HAP-1 (cell line): ENCODE results near the gene OR2H1.

Experiments used
- DNase-seq, 2 experiments: peaks; one replicate each; pipeline ENCODE4 v3.0.0-alpha.2; 2016 to 2020; ENCODE audit warnings: low spot score in 2 of 2
- H3K27me3 ChIP-seq: fragments of 250-450 bp; sonication (Bioruptor Pico); 2 replicates; pipeline ENCODE4 v1.5.1; 2020; ENCODE audit warnings: low read depth, mild to moderate bottlenecking, moderate library complexity
- H3K36me3 ChIP-seq: fragments of 250-450 bp; sonication (Bioruptor Pico); replicated peaks from 2 replicates; pipeline ENCODE4 v1.5.1; 2020; ENCODE audit warnings: mild to moderate bottlenecking
- H3K4me1 ChIP-seq: fragments of 250-450 bp; sonication (Bioruptor Pico); 2 replicates; pipeline ENCODE4 v1.5.1; 2020; ENCODE audit warnings: mild to moderate bottlenecking
- H3K4me3 ChIP-seq: fragments of 250-450 bp; sonication (Bioruptor Pico); 2 replicates; pipeline ENCODE4 v1.5.1; 2020; ENCODE audit warnings: mild to moderate bottlenecking, moderate library complexity
- H3K9me3 ChIP-seq: fragments of 250-450 bp; sonication (Bioruptor Pico); 2 replicates; pipeline ENCODE4 v1.5.1; 2020; ENCODE audit warnings: mild to moderate bottlenecking, moderate library complexity
- in situ Hi-C: fragments of 300-500 bp; cut with MboI; formaldehyde crosslinking; loops from 3 replicates; pipeline ENCODE4 v1.14.3; 2020; ENCODE audit warnings: low sequenced_read_pairs, inconsistent platforms, mixed read lengths

The OR2H1 gene

GRCh38 chr6:29506446-29507067, 49.6 kb downstream of the OR2H1 start:
- no peak for DNase-seq
- no peaks in the 10 kb centered on the region for H3K4me1 ChIP-seq
- H3K9me3 ChIP-seq: no peaks in the 10 kb centered on the region
- H3K27me3 ChIP-seq: no peaks in the 10 kb centered on the region
- H3K4me3 ChIP-seq: no peak overlapping the region
- in situ Hi-C loops: no loop called here
- H3K36me3 ChIP-seq: no peaks in the 10 kb centered on the region

- in situ Hi-C loops: no loop called here
Measured at GRCh38 chr6:29507319-29507718, 50.4 kb downstream of the OR2H1 start.

GRCh38 chr6:29509239-29509638, 52.3 kb downstream of the OR2H1 start:
- no peaks in the 10 kb centered on the region for H3K27me3 ChIP-seq
- no peaks in the 10 kb centered on the region for H3K9me3 ChIP-seq
- H3K4me3 ChIP-seq: no peak overlapping the region
- no peak for DNase-seq
- in situ Hi-C loops: no loop called here
- no peaks in the 10 kb centered on the region for H3K36me3 ChIP-seq
- no peaks in the 10 kb centered on the region for H3K4me1 ChIP-seq

More at GRCh38 chr6:29507319-29507718, 50.4 kb downstream of the OR2H1 start:
- Histone ChIP-seq H3K36me3 (no peaks in the 10 kb centered on the region), H3K4me1 (no peaks in the 10 kb centered on the region), H3K9me3 (no peaks in the 10 kb centered on the region), H3K4me3 (no peak overlapping the region), H3K27me3 (no peaks in the 10 kb centered on the region)
- no peak for DNase-seq

- no peak for DNase-seq
- Histone ChIP-seq H3K9me3 (no peaks in the 10 kb centered on the region), H3K4me3 (no peak overlapping the region), H3K27me3 (no peaks in the 10 kb centered on the region), H3K36me3 (no peaks in the 10 kb centered on the region), H3K4me1 (no peaks in the 10 kb centered on the region)
- in situ Hi-C loops: no loop called here
Measured at GRCh38 chr6:29509711-29510110, 52.8 kb downstream of the OR2H1 start.

GRCh38 chr6:29510202-29510601, 53.2 kb downstream of the OR2H1 start:
- in situ Hi-C loops: no loop called here
- Histone ChIP-seq H3K27me3 (no peaks in the 10 kb centered on the region), H3K9me3 (no peaks in the 10 kb centered on the region), H3K4me3 (no peak overlapping the region), H3K4me1 (no peaks in the 10 kb centered on the region), H3K36me3 (no peaks in the 10 kb centered on the region)
- no peak for DNase-seq

GRCh38 chr6:29510746-29511300, 53.9 kb downstream of the OR2H1 start:
- Histone ChIP-seq H3K27me3 (no peaks in the 10 kb centered on the region), H3K4me3 (no peak overlapping the region), H3K9me3 (no peaks in the 10 kb centered on the region), H3K36me3 (no peaks in the 10 kb centered on the region), H3K4me1 (no peaks in the 10 kb centered on the region)
- in situ Hi-C loops: no loop called here
- DNase-seq: no peak
